NCI-H524 (cell line): ENCODE data around the gene FUNDC2.

Experiments
- DNase-seq, 2 experiments: peaks; one replicate each; lab custom pipeline; 2025; lab: John Stamatoyannopoulos, UW

FUNDC2 gene

DNA sequence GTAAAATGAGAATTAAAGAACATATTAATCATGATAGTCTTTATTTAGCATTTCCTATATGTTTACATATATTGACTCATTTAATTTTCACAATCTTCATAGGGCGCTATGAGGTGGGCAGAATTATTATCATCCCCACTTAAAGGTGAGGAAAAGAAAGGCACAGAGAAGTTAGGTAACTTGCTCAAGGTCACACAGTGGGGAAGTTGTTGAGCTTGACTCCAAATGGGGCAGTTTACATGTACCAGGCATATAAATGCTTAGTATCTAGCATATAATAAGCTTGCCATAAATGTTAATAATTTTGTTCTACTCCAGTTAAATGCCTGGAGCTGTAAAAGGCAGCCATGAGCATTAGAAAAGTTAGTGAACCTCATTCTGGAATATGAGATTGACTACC lies 42.8 kb downstream of the FUNDC2 start:
- DNase-seq: no peak

DNA sequence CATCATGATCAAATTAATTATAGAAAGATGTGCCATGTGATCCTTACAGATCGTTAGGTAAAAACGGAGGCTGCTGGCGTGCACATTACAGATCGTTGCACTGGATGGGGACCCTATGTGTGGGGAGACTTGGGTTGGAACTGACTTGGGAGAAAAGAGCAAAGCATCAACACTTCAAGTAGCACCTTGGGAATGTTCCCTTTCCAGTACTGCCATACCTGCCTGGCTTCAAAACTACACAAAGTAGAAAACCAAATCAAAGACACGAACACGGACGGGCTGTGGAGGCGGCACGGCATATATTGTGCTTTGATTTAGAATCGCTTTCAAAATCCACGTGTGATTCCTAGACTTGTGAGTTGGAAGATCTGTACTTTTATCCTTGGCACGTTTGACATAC lies 43.4 kb downstream of the FUNDC2 start:
- peak in 1 of 2 experiments; percentile 23 for DNase-seq

DNA sequence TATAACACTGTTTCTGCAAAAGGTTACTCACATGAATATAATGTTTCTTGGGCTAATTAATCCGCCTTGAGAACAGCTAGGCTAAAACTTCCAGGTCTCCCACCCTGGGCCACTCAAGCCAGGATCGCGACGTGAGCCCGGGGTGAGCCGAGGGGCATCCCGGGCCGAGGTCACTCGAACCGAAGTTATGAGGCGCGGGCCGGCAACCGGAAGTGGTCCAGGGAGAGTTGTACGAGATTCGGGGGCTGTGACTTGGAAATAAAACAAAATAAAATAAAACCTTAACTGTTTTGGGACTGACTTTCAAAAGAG lies 44.0 kb downstream of the FUNDC2 start:
- DNase-seq: no peak

DNA sequence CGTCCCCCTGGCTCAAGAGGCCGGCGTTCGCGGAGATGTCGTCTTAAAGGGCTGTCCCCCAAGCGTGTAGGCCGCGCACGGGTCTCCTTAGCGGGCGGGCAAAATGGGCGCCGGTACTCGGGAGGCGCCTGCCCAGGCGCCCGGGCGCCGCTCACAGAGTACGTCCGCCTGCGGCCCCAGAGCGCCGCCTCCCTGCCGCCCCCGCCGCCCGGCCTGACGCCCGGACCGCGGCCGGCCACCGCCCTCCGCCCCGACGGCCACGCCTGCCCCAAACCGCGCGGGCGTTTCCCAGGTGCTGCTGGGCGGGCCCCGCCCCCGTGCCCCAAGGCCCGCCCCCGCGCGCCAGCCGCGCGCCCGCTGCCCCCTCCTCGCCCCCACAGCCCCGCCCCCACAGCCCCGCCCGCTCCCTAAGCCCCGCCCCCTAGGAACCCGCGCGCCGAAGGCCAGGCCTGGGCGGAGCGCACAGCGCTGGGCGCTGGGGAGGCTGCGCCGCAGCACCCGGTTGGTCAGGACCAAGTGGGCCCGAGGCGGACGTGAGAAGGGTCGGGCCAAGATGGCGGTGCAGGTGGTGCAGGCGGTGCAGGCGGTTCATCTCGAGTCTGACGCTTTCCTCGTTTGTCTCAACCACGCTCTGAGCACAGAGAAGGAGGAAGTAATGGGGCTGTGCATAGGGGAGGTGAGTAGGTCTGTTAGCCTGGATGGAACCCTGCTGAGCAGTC lies 44.5 kb downstream of the FUNDC2 start, which contains the start of the genes BRCC3, CMC4 and MTCP1:
BRCC3 (plus strand) TSS at position 534 of the 719 bp plus-strand sequence; CDS start at position 554, 20 bp downstream.
CMC4 (minus strand) TSS at position 162 of the 719 bp plus-strand sequence. CDS start 7,113 bp downstream, outside the sequence.
MTCP1 (minus strand) TSS at position 162 of the 719 bp plus-strand sequence. CDS start 5,126 bp downstream, outside the sequence.
- peak; percentile 87 to 92 for DNase-seq

DNA sequence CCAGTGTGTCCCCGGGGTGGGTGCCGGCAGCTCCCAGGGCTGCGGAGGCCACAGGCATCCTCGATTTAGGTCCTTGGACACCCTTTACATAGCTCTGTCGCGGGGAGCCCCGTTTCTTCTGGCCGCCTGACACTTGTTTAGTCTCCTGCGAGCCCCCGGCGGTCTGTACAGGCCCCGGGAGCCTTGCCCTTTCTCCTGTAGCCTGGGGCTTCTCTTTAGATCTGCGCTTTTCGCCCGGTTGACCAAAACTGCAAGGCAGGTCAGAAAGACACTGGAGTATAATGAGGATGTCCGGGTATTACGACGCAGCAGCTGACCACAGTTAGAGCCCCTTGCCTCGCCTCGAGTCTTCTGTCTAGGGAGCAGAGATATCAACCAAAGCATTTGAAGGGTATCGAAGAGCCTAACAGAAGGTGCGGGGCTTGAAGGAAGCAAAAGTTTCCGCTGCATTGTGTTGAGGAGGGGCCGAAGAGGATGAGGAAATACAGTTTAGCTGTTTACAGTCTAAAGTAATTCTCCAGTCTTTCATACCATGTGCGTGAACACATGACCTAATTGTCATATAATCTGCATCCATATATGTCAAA lies 45.1 kb downstream of the FUNDC2 start:
- DNase-seq: peak; percentile 23 to 38

DNA sequence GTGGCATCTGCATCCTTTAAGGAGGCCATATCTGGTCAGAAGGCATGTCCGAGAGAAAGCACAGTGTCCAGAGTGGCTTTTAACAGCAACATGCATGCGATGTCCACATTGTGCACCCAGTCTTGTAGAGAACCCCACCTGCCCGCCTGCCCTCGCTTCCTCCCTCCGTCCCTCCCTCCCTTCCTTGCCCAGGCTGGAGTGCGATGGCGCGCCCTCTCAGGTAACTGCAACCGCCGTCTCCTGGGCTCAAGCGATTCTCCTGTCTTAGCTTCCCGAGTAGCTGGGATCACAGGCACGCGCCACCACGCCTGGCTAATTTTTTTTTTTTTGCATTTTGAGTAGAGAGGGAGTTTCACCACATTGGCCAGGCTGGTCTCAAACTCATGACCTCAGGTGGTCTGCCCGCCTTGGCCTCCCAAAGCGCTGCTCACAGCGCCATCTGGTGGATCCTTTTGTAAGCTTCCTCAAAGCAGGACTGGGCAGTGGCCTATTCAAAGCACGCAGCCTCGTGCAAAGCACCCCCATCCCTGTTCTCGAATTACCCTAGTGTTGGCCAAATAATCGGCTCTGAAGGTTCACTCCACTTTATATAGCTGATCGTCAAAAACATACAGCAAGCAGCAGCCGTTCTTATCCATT lies 59.7 kb downstream of the FUNDC2 start:
- peak in 1 of 2 experiments; percentile 11 for DNase-seq

DNA sequence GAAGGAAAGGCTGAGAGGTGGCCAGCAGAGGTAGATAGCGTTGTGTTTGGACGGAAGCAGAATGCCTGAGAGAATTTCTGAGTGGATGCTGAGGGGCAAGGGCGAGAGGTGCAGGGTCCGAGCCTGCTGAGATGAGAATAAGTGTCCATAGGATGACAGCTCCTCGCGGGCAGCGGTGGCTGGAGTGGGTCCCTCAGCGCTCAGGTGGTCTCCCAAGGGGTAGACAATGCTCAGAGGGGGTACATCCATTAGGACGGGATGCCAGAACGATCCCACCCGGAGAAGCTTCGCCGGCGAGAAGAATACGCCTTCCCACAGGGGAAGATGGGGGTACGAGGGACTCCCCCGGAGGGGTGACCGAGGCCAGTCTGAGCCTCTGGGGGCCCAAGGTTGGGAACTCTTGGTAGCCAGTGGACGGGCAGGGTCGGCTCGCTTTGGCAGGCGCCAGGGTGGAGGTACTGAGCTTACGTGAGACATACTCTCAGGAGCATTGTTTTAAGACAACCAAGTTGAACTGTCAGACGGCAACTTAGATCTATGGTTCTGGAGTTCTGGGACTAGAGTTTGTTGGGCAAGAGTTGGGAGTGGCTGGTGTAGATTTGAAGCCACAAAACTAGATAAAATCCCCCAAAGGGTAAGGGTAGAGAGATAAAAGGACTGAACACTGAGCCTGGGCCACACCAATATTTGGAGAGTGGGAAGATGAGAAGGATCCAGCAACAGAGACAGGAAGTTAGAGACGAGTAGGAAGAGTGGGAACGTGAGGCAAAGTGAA lies 60.5 kb downstream of the FUNDC2 start:
- no peak for DNase-seq

DNA sequence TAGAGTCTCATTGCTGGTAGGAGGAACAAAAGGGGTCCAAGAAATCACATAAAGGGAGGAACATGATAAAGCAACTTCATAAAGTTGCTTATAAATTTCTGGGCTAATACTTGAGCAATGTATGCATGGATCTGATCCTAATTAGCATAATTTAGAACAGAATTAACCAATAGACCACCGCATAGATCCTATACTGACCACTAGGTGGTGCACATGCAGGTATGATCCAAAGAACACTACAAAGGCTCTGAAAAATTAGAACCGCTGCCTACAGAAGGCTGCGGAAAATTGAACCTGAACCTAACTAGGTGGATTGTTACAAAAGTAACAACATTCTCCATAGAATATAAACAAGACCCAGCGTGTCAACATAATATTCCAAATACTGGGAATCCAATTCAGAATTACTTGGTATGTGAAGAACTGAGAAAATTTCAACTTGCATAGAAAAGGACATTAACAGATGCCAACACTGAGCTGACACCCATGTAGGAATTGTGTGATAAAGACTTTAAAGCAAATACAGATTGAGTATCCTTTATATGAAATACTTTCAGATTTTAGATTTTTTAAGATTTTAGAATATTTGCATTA lies 67.9 kb downstream of the FUNDC2 start:
- DNase-seq: peak; percentile 3 to 62

DNA sequence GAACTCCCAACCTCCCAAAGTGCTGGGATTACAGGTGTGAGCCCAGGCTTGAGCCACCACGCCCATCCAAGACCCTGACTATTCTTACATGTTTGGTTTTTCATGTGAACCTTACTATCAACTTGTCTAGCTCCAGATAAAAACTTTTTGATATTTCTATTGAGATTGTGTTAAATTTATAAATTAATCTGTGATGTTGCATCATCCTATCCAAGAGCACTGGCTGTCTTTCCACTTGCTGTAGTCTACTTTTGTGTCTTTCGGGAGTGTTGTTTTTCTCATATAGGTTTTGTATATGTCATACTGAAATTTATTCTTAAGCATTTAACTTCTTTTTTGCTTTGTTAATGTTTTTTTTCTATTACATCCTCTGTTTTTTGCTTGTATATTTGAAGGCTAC lies 79.3 kb downstream of the FUNDC2 start:
- DNase-seq: no peak

DNA sequence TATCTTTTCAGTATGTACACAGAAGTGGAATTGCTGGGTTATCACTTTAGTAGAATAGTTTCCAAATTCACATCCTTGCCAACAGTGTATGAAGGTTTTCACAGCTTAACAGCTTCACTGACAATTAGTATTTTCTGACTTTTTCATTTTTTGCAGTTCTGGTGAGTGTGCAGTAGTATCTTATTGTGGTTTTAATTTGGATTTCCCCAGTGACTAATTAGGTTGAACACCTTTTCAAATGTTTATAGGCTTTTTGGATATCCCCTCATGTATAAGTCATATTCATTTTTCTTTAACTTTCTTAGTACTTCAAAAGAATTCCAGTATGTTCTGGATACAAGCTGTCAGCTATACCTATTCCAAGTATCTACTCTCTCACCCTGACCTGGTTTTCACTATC lies 81.8 kb downstream of the FUNDC2 start:
- DNase-seq: no peak
